BLaER1 (cell line): ENCODE measurements around the gene PRR15.

Experiments used
- H3K27ac ChIP-seq: shearing (Covaris generic); formaldehyde crosslinking; 2 replicates; pipeline ENCODE4 v1.8.1; 2022
- H3K27me3 ChIP-seq: shearing (Covaris generic); formaldehyde crosslinking; 2 replicates; pipeline ENCODE4 v1.8.1; 2022
- H3K36me3 ChIP-seq: shearing (Covaris generic); formaldehyde crosslinking; 2 replicates; pipeline ENCODE4 v1.8.1; 2022
- H3K4me1 ChIP-seq: shearing (Covaris generic); formaldehyde crosslinking; 2 replicates; pipeline ENCODE4 v1.8.1; 2022
- H3K4me2 ChIP-seq: shearing (Covaris generic); formaldehyde crosslinking; 2 replicates; pipeline ENCODE4 v1.8.1; 2022
- H3K4me3 ChIP-seq: shearing (Covaris generic); formaldehyde crosslinking; 2 replicates; pipeline ENCODE4 v1.8.1; 2022
- H3K9ac ChIP-seq: shearing (Covaris generic); formaldehyde crosslinking; 2 replicates; pipeline ENCODE4 v1.8.1; 2022
- H3K9me3 ChIP-seq: shearing (Covaris generic); formaldehyde crosslinking; 2 replicates; pipeline ENCODE4 v1.8.1; 2022
- H4K20me1 ChIP-seq: shearing (Covaris generic); formaldehyde crosslinking; 2 replicates; pipeline ENCODE4 v1.8.1; 2022
- Cebpa-rat ChIP-seq: shearing (Covaris generic); IDR thresholded peaks from 2 replicates; pipeline ENCODE4 v1.8.1; 2022

Gene PRR15

DNA sequence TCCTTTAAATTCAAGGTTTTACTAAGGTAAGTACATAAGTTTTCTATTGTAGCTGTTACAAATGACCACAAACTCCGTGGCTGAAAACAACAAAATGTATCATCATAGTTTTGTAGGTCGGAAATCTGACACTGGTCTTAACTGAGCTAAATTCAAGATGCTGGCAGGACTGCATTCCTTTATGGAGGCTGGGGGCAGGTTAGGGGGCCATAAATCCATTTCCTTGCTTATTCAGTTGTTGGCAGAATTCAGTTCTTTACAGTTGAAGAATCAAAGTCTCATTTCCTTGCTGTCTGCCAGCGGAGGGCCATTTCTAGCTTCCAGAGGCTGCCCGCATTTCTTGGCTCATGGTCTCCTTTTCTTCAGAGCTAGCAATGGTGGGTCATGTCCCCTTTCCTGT, 11.2 kb upstream of the PRR15 start:
- H3K4me2 ChIP-seq = no peak overlapping the region
- H3K4me1 ChIP-seq = no peaks in the 10 kb centered on the region
- TF ChIP-seq Cebpa-rat = no peak
- no peaks in the 10 kb centered on the region for H4K20me1 ChIP-seq
- no peak overlapping the region for H3K4me3 ChIP-seq
- H3K36me3 ChIP-seq = no peaks in the 10 kb centered on the region
- H3K9me3 ChIP-seq = no peaks in the 10 kb centered on the region
- H3K9ac ChIP-seq = no peak overlapping the region
- no peaks in the 10 kb centered on the region for H3K27me3 ChIP-seq
- no peak overlapping the region for H3K27ac ChIP-seq

DNA sequence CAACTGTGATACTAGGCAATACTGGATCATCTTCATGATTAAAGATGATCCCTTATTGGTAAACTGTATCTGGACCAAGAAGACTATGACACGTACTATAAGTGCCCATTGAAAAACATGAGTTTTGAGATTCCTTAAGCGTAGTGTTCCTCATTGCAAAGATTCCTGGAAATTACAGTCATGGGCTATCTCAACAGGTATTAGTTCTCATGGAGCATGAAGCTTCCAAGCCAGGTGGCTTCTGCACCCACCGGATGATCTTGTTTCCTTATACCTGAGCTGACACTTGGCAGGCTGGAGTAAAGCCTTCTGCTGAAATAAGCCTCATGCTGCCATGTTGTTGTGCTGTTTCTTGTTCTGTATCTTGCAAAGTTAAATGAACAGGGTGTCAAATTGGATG, 8.6 kb upstream of the PRR15 start:
- Histone ChIP-seq H3K4me1 (no peaks in the 10 kb centered on the region), H3K9me3 (no peaks in the 10 kb centered on the region), H4K20me1 (no peaks in the 10 kb centered on the region), H3K36me3 (no peaks in the 10 kb centered on the region), H3K4me3 (no peak overlapping the region), H3K9ac (no peak overlapping the region), H3K27me3 (no peaks in the 10 kb centered on the region), H3K27ac (no peak overlapping the region), H3K4me2 (no peak overlapping the region)
- no peak for TF ChIP-seq Cebpa-rat

DNA sequence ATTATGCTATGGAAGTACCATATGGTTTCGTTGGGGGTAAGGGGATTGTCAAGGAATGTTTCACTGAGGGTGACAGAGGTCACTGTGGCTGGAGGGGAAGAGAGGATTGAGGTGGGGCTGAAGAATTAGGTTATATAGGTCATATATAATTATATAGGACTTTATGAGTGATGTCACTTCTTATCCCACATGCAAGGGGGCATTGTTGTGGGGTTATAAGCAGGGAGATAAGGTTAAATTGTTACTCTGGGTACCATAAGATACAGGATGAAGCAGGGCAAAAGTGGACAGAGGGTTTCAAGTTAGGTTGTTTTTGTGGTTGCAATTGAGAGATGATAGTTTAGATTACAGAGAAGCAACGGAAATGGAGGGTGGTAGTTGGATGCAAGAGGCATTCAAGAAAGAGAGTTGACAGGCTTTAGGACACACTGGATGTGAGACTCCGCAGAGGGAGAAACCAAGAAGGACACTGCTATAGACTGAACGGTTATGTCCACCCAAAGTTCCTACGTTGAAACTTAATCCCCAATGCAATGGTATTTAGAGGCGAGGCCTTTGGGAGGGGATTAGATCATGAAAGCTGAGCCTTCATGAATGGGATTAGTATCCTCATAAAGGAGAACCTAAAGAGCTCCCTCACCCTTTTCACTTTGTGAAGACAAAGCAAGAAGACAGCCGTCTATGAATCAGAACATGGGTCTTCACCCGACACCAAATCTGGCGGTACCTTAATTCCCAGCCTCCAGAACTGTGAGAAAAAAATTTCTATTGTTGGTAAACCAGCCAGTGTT, 7.0 kb upstream of the PRR15 start:
- Histone ChIP-seq H3K36me3 (no peaks in the 10 kb centered on the region), H3K4me2 (no peak overlapping the region), H3K4me3 (no peak overlapping the region), H3K9ac (no peak overlapping the region), H3K9me3 (no peaks in the 10 kb centered on the region), H3K4me1 (no peaks in the 10 kb centered on the region), H3K27me3 (peaks cover 8% of the 10 kb centered on the region), H4K20me1 (no peaks in the 10 kb centered on the region), H3K27ac (no peak overlapping the region)
- no peak for TF ChIP-seq Cebpa-rat

DNA sequence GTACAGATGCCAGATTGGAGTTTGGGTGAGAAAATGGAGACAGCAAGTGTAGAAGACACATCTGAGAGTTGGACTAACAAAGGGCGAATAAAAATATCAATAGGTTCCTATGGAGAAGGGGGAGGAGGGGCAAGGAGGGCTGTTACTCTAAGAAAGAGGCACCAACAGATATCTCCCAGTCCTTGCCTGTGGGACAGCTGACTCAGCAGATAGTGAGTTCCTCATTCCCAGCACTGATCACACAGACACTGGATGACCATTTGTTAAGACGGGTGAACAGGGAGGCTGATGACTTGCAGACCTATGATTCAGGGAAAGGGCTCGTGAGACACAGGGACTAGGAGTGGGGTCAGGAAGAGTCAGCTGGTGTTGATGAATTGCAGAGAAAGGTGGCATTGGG, 5.7 kb upstream of the PRR15 start:
- no peak for TF ChIP-seq Cebpa-rat
- no peak overlapping the region for H3K4me2 ChIP-seq

DNA sequence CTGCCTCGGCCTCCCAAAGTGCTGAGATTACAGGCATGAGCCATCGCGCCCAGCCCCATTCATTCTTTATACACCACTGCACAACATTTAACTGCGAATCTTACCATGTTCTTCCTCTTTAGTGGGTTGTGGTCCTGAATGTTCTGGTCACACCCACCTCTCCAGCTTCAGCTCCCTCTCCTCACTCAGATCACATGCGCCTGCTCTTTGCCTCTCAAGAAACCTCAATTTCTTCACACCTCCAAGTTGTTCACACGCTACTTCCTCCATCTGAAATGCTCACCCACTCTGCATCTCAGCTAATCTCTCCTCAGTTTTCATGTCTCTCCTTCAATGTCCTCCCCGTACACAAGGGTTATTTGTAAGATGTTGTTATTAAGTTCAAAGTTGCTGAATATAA, 2.4 kb upstream of the PRR15 start:
- H3K4me1 ChIP-seq = peaks cover 29% of the 10 kb centered on the region
- peaks cover 31% of the 10 kb centered on the region for H4K20me1 ChIP-seq
- peaks cover 54% of the 10 kb centered on the region for H3K27me3 ChIP-seq
- H3K9me3 ChIP-seq = no peaks in the 10 kb centered on the region
- no peak overlapping the region for H3K9ac ChIP-seq
- H3K4me3 ChIP-seq = no peak overlapping the region
- H3K4me2 ChIP-seq = no peak overlapping the region
- no peak overlapping the region for H3K27ac ChIP-seq
- H3K36me3 ChIP-seq = no peaks in the 10 kb centered on the region
- TF ChIP-seq Cebpa-rat = no peak

More for the DNA sequence above, 5.7 kb upstream of the PRR15 start:
- no peaks in the 10 kb centered on the region for H4K20me1 ChIP-seq
- H3K9ac ChIP-seq = no peak overlapping the region
- no peak overlapping the region for H3K27ac ChIP-seq
- H3K4me3 ChIP-seq = no peak overlapping the region
- no peaks in the 10 kb centered on the region for H3K4me1 ChIP-seq
- peaks cover 20% of the 10 kb centered on the region for H3K27me3 ChIP-seq
- no peaks in the 10 kb centered on the region for H3K36me3 ChIP-seq
- H3K9me3 ChIP-seq = no peaks in the 10 kb centered on the region

DNA sequence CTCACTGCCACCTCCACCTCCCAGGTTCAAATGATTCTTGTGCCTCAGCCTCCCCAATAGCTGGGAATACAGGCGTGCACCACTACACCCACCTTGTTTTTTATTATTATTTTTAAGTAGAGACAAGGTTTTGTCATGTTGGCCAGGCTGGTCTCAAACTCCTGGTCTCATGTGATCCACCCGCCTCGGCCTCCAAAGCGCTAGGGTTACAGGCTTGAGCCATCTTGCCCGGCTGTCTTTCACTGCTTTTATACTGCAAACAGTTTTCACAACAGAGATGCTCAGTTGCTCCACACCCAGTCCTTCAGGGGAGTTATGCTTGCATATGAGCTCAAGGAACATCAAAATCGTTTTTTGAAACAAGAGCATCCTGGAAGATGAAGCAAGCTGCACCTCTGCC, 1.3 kb upstream of the PRR15 start:
- no peak for TF ChIP-seq Cebpa-rat
- H3K4me3 ChIP-seq = no peak overlapping the region
- H3K4me2 ChIP-seq = no peak overlapping the region
- no peaks in the 10 kb centered on the region for H3K36me3 ChIP-seq
- peaks cover 64% of the 10 kb centered on the region for H3K27me3 ChIP-seq
- no peak overlapping the region for H3K9ac ChIP-seq
- H3K9me3 ChIP-seq = no peaks in the 10 kb centered on the region
- no peak overlapping the region for H3K27ac ChIP-seq
- H3K4me1 ChIP-seq = peaks cover 33% of the 10 kb centered on the region
- H4K20me1 ChIP-seq = peaks cover 40% of the 10 kb centered on the region

DNA sequence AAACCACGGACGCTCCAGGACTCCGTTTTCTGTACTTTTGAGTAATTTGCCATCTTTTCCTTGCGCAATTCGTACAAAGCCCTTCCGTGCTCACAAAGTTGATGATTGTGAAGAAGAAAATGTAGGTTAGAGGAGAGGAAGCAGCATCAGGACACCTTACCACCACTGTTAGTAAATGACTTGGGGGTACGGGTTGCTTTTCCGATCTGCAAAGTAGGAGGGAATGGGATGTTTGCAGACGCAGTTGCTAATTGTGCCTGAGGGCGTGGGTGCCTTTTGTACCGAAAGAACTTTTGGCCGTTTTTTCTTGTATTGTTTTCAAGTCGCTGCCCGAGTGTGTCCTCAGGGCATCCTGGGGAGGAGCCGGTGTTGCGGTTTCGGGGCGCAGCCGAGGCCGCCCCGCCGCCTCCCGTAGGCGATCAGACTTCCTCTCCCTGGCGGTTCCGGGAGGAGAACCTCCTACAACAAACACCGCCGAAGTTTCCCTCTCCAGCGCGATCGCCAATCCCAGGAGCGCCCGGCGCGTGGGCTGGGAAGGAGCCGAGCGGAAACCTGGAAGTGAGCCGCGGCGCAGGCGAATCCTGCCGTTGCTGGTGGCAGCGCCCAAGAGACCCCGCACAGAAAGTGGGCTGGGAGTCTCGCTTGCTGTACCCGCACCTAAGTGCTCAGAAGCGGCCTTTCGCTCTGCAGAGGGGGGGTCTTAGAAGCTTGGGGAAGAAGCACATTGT, 1.0 kb downstream of the PRR15 start:
- Histone ChIP-seq H3K4me1 (peaks cover 33% of the 10 kb centered on the region), H3K4me3 (peak overlapping the region; percentile 71), H3K27ac (no peak overlapping the region), H3K27me3 (peaks cover 83% of the 10 kb centered on the region), H3K36me3 (no peaks in the 10 kb centered on the region), H3K4me2 (peak overlapping the region; percentile 97), H4K20me1 (peaks cover 40% of the 10 kb centered on the region), H3K9ac (peak overlapping the region; percentile 31; the same call in 1 of the 2 replicates), H3K9me3 (no peaks in the 10 kb centered on the region)
- TF ChIP-seq Cebpa-rat = peak; percentile 69; the same call in 1 of the 2 replicates

DNA sequence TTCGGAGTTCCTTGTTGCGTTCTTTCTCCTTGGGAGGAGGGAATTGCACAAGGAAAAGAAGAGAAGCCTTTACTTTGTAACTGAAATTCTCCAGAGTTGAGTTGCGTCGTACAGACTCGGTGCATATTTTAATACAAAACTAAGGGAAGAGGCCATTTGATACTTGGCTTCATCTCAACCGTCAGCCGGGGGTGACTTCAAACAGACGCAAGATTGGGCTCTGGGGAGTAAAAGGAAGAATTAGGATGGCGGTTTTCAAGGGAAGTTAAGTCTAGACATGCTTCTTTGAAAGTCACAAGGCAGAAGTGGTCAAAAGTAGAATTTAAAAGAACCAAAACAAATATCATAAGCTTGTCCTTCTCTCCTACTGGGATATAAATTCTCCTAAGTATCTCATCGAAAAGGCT, 1.6 kb downstream of the PRR15 start:
- H3K27me3 ChIP-seq = peaks cover 83% of the 10 kb centered on the region
- H3K27ac ChIP-seq = no peak overlapping the region
- H3K9me3 ChIP-seq = no peaks in the 10 kb centered on the region
- 0 out of 2 replicates have a peak overlapping the region, but pooled peaks have one; percentile 31 for H3K9ac ChIP-seq
- peak overlapping the region; percentile 97 for H3K4me2 ChIP-seq
- no peak for TF ChIP-seq Cebpa-rat
- no peaks in the 10 kb centered on the region for H3K36me3 ChIP-seq
- peaks cover 33% of the 10 kb centered on the region for H3K4me1 ChIP-seq
- peak overlapping the region; percentile 71 for H3K4me3 ChIP-seq
- peaks cover 40% of the 10 kb centered on the region for H4K20me1 ChIP-seq

DNA sequence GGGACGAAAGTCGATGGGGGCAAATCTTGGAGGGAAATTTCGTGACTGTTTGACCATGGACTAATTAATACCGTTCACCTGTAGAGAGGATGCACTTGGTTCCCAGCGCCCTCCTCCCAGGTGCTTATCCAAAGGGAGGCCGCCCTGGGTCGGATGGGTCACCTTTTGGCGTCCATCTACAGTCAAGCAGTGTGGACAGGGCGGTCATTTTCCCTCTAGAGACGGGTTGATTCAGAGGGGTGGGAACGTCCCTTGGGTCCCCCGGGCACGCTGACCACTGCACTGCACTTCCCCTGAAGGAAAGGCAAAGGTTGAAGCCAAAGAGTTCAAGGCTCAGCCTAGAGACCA, 2.0 kb downstream of the PRR15 start:
- Histone ChIP-seq H3K4me2 (peak overlapping the region; percentile 97), H3K4me1 (peaks cover 33% of the 10 kb centered on the region), H4K20me1 (peaks cover 40% of the 10 kb centered on the region), H3K27me3 (peaks cover 83% of the 10 kb centered on the region), H3K9ac (no peak overlapping the region), H3K4me3 (peak overlapping the region; percentile 71), H3K9me3 (no peaks in the 10 kb centered on the region), H3K27ac (no peak overlapping the region), H3K36me3 (no peaks in the 10 kb centered on the region)
- no peak for TF ChIP-seq Cebpa-rat
